GM19193 (cell line): ENCODE results near the gene REPS1.

Source experiments
- POLR2A ChIP-seq: IDR thresholded peaks from 4 replicates; pipeline ENCODE4 v1.6.1; 2011; ENCODE audit not compliant: insufficient read depth, insufficient read length; ENCODE audit errors: extremely low read depth

The REPS1 gene

GRCh38 chr6:138981416-138981815 lies 6.6 kb downstream of the REPS1 start:
- TF ChIP-seq POLR2A, result no peak

- no peak for TF ChIP-seq POLR2A
These were observed 8.0 kb downstream of the REPS1 start for GRCh38 chr6:138979813-138980668.

- no peak for TF ChIP-seq POLR2A
These were observed 8.7 kb downstream of the REPS1 start for GRCh38 chr6:138979365-138979764.

- TF ChIP-seq POLR2A, result no peak
These were observed 9.8 kb downstream of the REPS1 start for GRCh38 chr6:138978229-138978628.

- no peak for TF ChIP-seq POLR2A
These were observed 10.3 kb downstream of the REPS1 start for GRCh38 chr6:138977646-138978167.

DNA sequence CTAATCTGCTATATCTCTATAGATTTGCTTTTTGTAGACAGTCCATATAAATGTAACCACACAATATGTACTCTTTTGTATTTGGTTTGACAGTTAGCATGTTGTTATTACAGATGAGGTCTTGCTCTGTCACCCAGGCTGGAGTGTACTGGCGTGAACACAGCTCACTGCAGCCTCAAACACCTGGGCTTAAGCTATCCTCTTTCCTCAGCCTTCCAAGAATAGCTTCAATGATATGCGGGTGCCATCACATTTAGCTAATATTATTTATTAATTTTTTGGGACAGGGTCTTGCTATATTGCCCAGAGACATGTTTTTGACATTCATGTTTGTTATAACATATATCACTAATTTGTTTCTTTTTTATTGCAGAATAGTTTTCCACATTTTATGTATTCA lies 10.8 kb downstream of the REPS1 start:
- no peak for TF ChIP-seq POLR2A

DNA sequence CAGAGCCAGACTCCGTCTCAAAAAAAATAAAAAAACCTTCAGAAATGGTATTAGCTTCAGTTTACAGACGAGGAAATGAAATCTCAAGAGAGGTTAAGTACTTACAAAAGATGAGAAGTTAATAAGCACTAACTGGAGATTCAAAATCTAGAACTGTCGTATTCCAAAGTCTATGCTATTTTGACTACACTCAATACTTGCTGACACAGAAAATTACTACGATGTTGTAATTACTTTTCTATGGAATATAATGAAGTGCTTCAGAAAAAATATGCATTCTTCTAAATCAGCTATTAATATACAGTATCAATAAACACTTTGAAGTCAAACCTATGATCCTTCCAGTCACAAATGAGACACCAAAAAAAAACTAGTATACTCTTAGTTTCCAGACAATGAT lies 12.2 kb downstream of the REPS1 start:
- TF ChIP-seq POLR2A, result no peak

- TF ChIP-seq POLR2A, result no peak
These were observed 14.4 kb downstream of the REPS1 start for GRCh38 chr6:138973466-138974153.

DNA sequence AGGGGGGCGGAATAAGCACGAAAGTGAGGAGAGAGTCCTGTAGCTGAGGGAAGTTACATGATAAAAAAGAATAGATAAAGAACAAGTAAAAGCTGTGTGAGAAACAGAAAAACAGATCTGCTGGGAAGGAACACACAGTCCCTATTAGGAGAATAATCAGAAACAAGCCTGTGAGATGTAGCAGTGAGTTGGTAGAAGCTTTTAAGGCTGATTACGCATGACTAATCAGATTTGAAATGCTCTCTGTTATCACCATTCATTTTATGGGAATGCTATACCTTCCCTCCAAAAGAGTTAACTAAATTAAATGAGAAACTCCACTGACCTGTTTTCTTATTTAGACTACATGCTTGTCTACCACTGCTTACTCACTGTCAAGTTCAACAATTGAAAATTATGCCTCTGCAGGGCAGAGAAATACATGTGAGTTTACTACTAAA lies 15.8 kb downstream of the REPS1 start:
- no peak for TF ChIP-seq POLR2A

- no peak for TF ChIP-seq POLR2A
These were observed 16.5 kb downstream of the REPS1 start for GRCh38 chr6:138971601-138972000.

GRCh38 chr6:138970856-138971425 lies 17.1 kb downstream of the REPS1 start:
- TF ChIP-seq POLR2A, result no peak

DNA sequence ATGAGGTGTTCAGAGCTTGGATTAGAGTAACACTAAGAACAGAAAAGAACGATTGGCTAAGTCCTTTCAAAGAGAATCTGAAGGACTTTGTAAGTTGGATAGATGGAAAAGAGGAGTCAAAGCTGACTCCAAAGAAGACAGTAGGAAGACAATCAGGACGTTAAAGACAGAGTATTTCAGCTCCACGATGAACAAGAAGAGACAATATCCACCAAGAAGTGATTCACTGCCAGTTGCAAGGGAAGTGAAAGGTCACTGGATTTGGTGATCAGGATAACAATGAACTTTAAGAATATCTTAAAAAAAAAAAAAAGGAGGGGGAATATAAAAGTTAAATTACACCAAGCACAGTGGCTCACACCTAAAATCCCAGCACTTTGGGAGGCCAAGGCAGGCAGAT lies 17.9 kb downstream of the REPS1 start:
- no peak for TF ChIP-seq POLR2A

- no peak for TF ChIP-seq POLR2A
These were observed 21.2 kb downstream of the REPS1 start for GRCh38 chr6:138966870-138967269.

GRCh38 chr6:138965971-138966370 lies 22.1 kb downstream of the REPS1 start:
- TF ChIP-seq POLR2A, result no peak

DNA sequence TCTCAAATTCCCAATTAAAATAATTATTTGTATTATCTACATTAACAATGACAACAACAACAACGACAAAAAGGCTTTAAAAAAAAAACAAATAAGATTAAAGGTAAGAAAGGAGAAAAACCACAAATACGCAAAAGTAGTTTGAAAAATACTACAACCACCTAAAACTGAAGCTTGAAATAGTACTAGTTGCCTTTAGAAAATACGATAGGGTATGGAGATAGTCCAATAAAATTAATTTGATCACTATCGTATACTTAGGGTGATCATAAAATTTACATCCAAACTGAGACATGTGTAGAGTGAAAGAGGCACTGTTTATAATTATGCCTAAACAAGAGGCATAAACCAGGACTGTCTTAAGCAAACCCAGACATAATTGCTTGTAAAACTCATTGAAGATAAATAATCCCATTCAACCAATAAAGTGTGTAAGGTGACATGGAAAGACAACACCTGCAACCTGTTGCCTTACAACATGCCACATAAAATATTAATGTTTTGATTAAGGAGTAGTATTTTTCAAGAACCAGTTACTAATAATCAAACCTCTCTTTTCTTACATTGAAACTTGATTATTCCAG lies 22.7 kb downstream of the REPS1 start:
- TF ChIP-seq POLR2A, result no peak
